ENCODE results near the gene PCDH15. TPM values are rescaled to one million over a fixed set of nuclear protein-coding genes. Genes with fewer than 3 reads are reported as not detected.

The PCDH15 gene
- total RNA-seq, 1 experiment from 2014 or later, result 0.61 TPM

DNA sequence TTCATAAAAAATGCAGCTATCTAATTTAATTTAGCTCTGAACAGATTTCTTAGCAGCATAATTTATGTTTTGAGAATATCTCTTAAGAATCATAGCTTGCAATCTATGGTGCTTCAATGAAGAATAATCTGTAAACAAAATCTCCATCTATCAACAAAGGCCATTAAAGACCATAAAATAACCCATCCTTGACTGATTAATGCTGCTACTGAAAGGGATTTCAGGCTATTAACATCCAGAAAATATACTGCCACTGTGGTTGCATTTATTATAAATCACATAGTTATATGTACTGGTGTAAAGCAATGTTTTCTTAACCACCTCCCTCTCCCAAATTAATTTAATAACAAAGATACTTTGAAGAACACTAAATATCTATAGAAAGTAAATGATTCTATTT, 191.6 kb downstream of the PCDH15 start:
- H3K14ac ChIP-seq (ENCODE audit: insufficient read depth, low read length), result no peak overlapping the region
- no peaks in the 10 kb centered on the region for H3K4me1 ChIP-seq (ENCODE audit: insufficient read depth, low read length)
- H4K91ac ChIP-seq (ENCODE audit: insufficient read length, low read depth, low read length), result no peak overlapping the region
- no peaks in the 10 kb centered on the region for H3K36me3 Mint-ChIP-seq (ENCODE audit: insufficient read depth in 1 of 3, low read depth in 3 of 3)
- no peaks in the 10 kb centered on the region for H3K9me3 Mint-ChIP-seq
- no peak overlapping the region for H4K8ac ChIP-seq (replicated peaks; ENCODE audit: insufficient read length, low read depth, low read length)
- no peak overlapping the region for H3T11ph ChIP-seq (ENCODE audit: low read length)
- no peak overlapping the region for H3K18ac ChIP-seq (ENCODE audit: insufficient read length, low read depth, low read length)
- no peak overlapping the region for H2BK120ac ChIP-seq (ENCODE audit: low read depth, low read length, poor library complexity, severe bottlenecking)
- no peak overlapping the region for H3K4me3 Mint-ChIP-seq
- H3K79me2 ChIP-seq (ENCODE audit: insufficient read depth, low read length), result no peaks in the 10 kb centered on the region
- no peak overlapping the region for H4K5ac ChIP-seq (ENCODE audit: insufficient read length, low read depth, low read length)
- H3K4me2 ChIP-seq (ENCODE audit: insufficient read depth, insufficient read length, low read length), result no peak overlapping the region
- no peak overlapping the region for H2AFZ ChIP-seq (ENCODE audit: low read length)
- no peaks in the 10 kb centered on the region for H3K27me3 Mint-ChIP-seq (ENCODE audit: low read depth)
- H2BK20ac ChIP-seq (ENCODE audit: low read depth, low read length, poor library complexity, severe bottlenecking), result no peak overlapping the region
- no peaks in the 10 kb centered on the region for H3K9me3 ChIP-seq (ENCODE audit: control insufficient read depth, low read depth, low read length)
- no peak overlapping the region for H2BK5ac ChIP-seq (ENCODE audit: insufficient read length, low read length)
- no peaks in the 10 kb centered on the region for H3K27me3 ChIP-seq (ENCODE audit: insufficient read depth, low read length)
- no peak overlapping the region for H2BK15ac ChIP-seq (ENCODE audit: low read depth, low read length)
- no peak overlapping the region for H3K23ac ChIP-seq (ENCODE audit: insufficient read length, low read depth, low read length)
- DNase-seq, result no peak
- H3K27ac ChIP-seq (ENCODE audit: insufficient read length, low read depth, low read length), result no peak overlapping the region
- H2BK12ac ChIP-seq (ENCODE audit: insufficient read length, low read depth, low read length), result no peak overlapping the region
- TF ChIP-seq, protein P1, sequence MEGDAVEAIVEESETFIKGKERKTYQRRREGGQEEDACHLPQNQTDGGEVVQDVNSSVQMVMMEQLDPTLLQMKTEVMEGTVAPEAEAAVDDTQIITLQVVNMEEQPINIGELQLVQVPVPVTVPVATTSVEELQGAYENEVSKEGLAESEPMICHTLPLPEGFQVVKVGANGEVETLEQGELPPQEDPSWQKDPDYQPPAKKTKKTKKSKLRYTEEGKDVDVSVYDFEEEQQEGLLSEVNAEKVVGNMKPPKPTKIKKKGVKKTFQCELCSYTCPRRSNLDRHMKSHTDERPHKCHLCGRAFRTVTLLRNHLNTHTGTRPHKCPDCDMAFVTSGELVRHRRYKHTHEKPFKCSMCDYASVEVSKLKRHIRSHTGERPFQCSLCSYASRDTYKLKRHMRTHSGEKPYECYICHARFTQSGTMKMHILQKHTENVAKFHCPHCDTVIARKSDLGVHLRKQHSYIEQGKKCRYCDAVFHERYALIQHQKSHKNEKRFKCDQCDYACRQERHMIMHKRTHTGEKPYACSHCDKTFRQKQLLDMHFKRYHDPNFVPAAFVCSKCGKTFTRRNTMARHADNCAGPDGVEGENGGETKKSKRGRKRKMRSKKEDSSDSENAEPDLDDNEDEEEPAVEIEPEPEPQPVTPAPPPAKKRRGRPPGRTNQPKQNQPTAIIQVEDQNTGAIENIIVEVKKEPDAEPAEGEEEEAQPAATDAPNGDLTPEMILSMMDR (conservative IDR thresholded peaks at IDR 0.05), result no peak
- no peak overlapping the region for H3K9ac ChIP-seq (ENCODE audit: extremely low read depth, insufficient read length, low read length)
- H2AK5ac ChIP-seq (ENCODE audit: insufficient read length, low read length), result no peak overlapping the region
- H3K4ac ChIP-seq (ENCODE audit: low read depth, low read length), result no peak overlapping the region
- H3K27ac Mint-ChIP-seq, result no peak overlapping the region
- no peak overlapping the region for H3K56ac ChIP-seq (ENCODE audit: insufficient read length, low read depth, low read length)
- no peaks in the 10 kb centered on the region for H3K79me1 ChIP-seq (ENCODE audit: insufficient read depth, low read depth, low read length, poor library complexity, severe bottlenecking)
- peaks cover 0 to 8% of the 10 kb centered on the region in 2 experiments; a peak in 3 of 4 replicates for H3K4me1 Mint-ChIP-seq
- no peaks in the 10 kb centered on the region for H3K23me2 ChIP-seq (ENCODE audit: insufficient read length, low read depth, low read length, poor library complexity, severe bottlenecking)
- H4K20me1 ChIP-seq (ENCODE audit: control insufficient read depth, insufficient read depth, insufficient read length), result no peaks in the 10 kb centered on the region

Measured in H9 (cell line).